Subcutaneous adipose tissue (tissue), 4 donors: ENCODE data around the gene AP3B2. TPM values are rescaled to one million over a fixed set of nuclear protein-coding genes. Genes with fewer than 3 reads are reported as not detected.

Source experiments
- total RNA-seq, 4 donors: library from RNA; depleted of rRNA; stranded (reverse); fragments of >200 nt; gene quantifications; one replicate each; pipeline ENCODE4 v1.1.0, GENCODE V29; 2016
- TF ChIP-seq, protein P1 (sequence below): fragments of 450-650 bp; IDR thresholded peaks from one replicate; pipeline ENCODE4 v1.5.1; 2016; ENCODE audit warnings: low read depth, mild to moderate bottlenecking, control low read depth, antibody characterized with exemption, moderate library complexity

The AP3B2 gene
- total RNA-seq, 4 donors from 2014 or later: 0.82 to 3.4 (median 2.5) TPM

DNA sequence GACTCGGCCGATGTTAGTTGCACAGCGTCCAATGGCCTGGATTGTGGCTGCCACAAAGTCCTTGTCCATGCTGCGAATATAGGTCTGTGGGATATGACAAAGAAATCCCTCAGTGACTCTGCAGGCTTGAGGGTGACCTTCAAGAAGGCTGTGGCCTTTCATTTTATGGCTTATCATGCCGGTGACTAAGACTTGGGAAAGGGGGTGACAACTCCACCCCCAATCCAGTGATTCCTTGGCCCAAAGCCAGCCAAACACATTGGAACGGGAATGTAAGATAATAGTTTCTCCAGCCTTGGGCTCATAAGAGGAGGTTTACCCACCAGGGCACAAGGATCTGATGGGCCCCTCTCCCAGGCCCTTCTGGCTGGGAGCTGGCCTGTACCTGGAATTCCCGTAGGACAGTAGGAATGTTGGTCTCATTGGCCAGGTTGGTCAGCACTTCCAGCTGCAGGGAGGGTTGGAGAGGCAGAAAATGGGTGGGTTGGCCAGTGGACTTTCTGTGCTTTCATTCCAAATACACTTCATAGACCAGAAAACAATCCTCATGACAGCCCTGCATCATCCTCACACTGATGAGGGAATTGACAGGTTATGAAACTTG is 31.9 kb downstream of the AP3B2 start:
- TF ChIP-seq, protein P1, sequence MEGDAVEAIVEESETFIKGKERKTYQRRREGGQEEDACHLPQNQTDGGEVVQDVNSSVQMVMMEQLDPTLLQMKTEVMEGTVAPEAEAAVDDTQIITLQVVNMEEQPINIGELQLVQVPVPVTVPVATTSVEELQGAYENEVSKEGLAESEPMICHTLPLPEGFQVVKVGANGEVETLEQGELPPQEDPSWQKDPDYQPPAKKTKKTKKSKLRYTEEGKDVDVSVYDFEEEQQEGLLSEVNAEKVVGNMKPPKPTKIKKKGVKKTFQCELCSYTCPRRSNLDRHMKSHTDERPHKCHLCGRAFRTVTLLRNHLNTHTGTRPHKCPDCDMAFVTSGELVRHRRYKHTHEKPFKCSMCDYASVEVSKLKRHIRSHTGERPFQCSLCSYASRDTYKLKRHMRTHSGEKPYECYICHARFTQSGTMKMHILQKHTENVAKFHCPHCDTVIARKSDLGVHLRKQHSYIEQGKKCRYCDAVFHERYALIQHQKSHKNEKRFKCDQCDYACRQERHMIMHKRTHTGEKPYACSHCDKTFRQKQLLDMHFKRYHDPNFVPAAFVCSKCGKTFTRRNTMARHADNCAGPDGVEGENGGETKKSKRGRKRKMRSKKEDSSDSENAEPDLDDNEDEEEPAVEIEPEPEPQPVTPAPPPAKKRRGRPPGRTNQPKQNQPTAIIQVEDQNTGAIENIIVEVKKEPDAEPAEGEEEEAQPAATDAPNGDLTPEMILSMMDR: no peak

DNA sequence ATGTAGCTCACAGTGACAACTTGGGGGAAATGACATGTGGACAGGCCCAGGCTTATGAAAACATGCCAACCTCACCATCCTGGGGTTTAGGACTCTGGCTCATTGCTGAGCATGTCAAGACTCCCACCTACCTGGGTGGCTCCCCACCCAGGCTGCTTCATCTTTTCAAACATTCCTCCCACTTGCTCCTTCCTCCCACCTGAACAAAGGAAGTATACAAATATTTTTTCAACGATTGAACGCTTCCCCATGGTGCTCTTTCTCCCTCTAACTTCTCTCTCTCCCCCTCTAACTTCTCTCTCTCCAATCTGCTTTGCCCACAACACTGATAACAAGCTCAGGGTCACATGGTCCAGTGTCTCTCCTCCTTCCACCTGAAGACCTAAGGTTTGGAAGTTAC is 34.8 kb downstream of the AP3B2 start:
- TF ChIP-seq, protein P1: no peak

DNA sequence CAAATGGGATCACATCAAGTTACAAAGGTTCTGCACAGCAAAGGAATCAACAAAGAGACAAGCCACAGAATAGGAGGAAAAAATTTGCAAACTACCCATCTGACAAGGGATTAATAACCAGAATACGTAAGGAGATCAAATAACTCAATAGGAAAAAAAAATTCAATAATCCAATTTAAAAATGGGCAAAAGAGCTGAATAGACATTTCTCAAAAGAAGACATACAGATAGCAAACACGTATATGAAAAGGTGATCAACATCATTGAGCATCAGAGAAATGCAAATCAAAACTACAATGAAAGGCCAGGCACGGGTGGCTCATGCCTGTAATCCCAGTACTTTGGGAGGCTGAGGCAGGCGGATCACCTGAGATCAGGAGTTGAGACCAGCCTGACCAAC is 39.0 kb downstream of the AP3B2 start:
- TF ChIP-seq, protein P1: no peak

DNA sequence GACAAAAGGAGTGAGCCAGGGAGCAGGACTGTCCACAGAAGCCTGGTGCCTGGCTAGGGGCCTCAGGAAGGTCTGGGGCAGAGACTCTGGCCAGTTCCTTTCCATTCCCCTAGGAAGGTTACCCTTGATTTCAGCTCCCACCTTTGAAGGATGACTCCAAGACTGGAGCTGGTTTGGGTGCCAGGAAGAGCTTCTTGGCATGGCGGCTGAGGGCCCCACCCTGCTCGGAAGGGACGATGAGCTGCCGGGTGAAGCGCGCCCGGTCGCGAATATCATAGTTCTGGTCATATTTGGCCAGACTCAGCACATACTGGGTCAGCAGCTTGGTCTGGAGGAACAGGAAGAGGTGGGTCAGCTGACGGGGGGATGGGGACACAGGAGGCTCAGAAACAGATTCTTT is 43.1 kb downstream of the AP3B2 start:
- TF ChIP-seq, protein P1: no peak

DNA sequence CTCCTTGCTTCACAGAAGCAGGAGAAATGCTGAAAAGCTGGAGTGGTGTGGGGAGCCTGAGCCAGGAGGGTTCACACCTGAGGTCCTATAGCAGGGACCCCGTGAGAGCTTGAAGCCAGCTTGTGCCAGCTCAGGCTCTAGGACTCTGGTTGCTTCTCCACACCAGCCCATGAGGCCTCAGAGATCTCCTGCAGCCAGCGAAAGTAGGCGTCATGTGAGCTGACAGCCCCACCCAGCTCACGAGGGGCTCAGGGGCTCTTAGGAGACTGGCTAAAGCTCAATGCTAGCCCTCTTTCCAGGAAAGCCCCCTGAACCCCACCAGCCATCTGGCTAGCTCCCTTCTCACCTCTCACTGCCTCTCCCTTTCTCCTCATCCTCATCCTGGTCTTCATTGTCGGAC is 45.7 kb downstream of the AP3B2 start:
- TF ChIP-seq, protein P1: no peak

DNA sequence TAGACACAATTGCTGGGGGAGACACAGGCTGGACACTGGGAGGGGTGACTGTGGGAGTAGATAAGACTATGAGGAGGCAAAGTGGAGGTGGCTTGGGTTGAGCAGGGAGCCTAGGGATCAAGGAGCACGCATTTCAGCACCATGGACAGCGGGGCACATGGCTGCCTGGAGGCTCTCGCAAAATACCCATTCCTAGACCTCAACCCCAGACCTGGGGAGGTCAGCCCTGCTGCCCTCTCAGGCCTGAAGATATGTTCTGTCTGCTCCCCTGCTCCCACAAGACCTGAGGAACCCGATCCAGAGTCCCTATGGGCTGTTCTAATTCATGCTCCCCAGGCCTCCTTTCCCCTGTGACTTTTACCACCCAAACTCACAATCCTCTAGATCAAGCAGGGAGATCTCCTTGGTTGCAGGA is 46.5 kb downstream of the AP3B2 start:
- TF ChIP-seq, protein P1: no peak

DNA sequence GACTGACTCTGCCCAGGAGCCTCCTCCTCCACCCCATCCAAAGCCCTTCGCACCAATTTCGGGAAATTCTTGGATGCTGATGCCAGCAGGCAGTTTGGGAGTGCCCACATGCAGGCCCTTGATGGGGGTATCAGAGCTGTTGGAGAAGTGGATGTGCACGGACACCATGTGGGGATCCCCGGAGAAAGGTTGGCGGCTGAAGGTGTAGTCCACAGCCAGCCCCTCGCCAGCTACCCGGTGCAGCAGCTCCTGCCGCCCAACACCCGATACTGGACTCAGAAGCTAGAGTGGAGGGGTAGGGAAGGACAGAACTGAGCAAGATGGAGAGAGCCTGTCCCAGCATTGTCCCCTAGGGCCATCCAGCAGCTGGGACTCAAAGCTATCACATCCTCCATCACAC is 47.0 kb downstream of the AP3B2 start:
- TF ChIP-seq, protein P1: no peak
